B cell (primary cell): ENCODE results near the gene PCDH10. TPM values are rescaled to one million over a fixed set of nuclear protein-coding genes. Genes with fewer than 3 reads are reported as not detected.

ENCODE experiments used
- ATAC-seq: fragments of 200-7000 bp; cut with Tn5 transposase; one replicate; pipeline ENCODE4 v1.10.0; 2021; ENCODE audit warnings: low read depth, mild to moderate bottlenecking, moderate number of reproducible peaks, moderate library complexity
- CTCF ChIA-PET: fragments of 350-600 bp; sonication (Branson Sonifier 250); formaldehyde crosslinking; loops from one replicate; lab custom pipeline; 2021; ENCODE audit warnings: antibody characterized with exemption, inconsistent platforms; lab: Charles Lee
- POLR2A ChIA-PET: fragments of 350-600 bp; sonication (Branson Sonifier 250); formaldehyde crosslinking; loops from one replicate; lab custom pipeline; 2021; ENCODE audit warnings: antibody characterized with exemption; lab: Charles Lee
- DNase-seq: peaks from one replicate; pipeline ENCODE4 v3.0.0; 2013
- H2AFZ ChIP-seq: 2 replicates; pipeline ENCODE4 v1.6.1; 2012; ENCODE audit warnings: mild to moderate bottlenecking, low read depth, low read length; ENCODE audit not compliant: insufficient read depth, poor library complexity, severe bottlenecking
- H3K27ac ChIP-seq, 2 donors: 1 replicate in 1 of 2; 2 replicates in 1 of 2; pipeline ENCODE4 v1.5.1; 2012 to 2013; ENCODE audit warnings: low read length in 2 of 2, mild to moderate bottlenecking in 2 of 2, moderate library complexity in 1 of 2
- H3K27me3 ChIP-seq, 4 experiments: fragments of 200-600 bp in 1 of 4; sonication (generic) in 1 of 4; replicated peaks in 1 of 4; 1 replicate in 2 of 4; 2 replicates in 2 of 4; pipeline versions ENCODE4 v1.6.1 to v1.7.0; 2013 to 2016; ENCODE audit warnings: low read length in 3 of 4, mild to moderate bottlenecking in 2 of 4, mixed read lengths in 1 of 4, moderate library complexity in 1 of 4; ENCODE audit not compliant: insufficient read depth in 4 of 4, control insufficient read depth in 3 of 4; ENCODE audit errors: control extremely low read depth in 1 of 4
- H3K36me3 ChIP-seq, 2 experiments: replicated peaks in 1 of 2; 1 replicate in 1 of 2; 2 replicates in 1 of 2; pipeline versions ENCODE4 v1.6.1 to v1.7.1; 2013; ENCODE audit warnings: low read length in 1 of 2; ENCODE audit not compliant: insufficient read depth in 2 of 2, control insufficient read depth in 1 of 2; ENCODE audit errors: control extremely low read depth in 1 of 2, extremely low read depth in 1 of 2
- H3K4me1 ChIP-seq, 2 donors: fragments of 200-600 bp in 1 of 2; sonication (generic) in 1 of 2; 1 replicate in 1 of 2; 2 replicates in 1 of 2; pipeline versions ENCODE4 v1.5.1 to v1.6.1; 2013 to 2017; ENCODE audit warnings: low read length in 2 of 2; ENCODE audit not compliant: control insufficient read depth in 2 of 2, insufficient read depth in 2 of 2
- H3K4me2 ChIP-seq: replicated peaks from 2 replicates; pipeline ENCODE3; 2012; ENCODE audit warnings: mild to moderate bottlenecking, low read depth, low read length; ENCODE audit not compliant: poor library complexity, severe bottlenecking
- H3K4me3 ChIP-seq, 5 experiments: fragments of 200-600 bp in 1 of 5; sonication (generic) in 1 of 5; 1 replicate in 3 of 5; 2 replicates in 2 of 5; pipeline versions ENCODE4 v1.5.1 to v1.7.0; 2011 to 2016; ENCODE audit warnings: low read length in 4 of 5, mild to moderate bottlenecking in 4 of 5, low read depth in 2 of 5, control low read depth in 1 of 5, moderate library complexity in 1 of 5; ENCODE audit not compliant: insufficient read depth in 1 of 5; ENCODE audit errors: control extremely low read depth in 1 of 5, extremely low read depth in 1 of 5
- H3K79me2 ChIP-seq: fragments of 200-600 bp; sonication (generic); one replicate; pipeline ENCODE4 v1.6.0; 2016; ENCODE audit warnings: low read length; ENCODE audit not compliant: control insufficient read depth, insufficient read depth
- H3K9ac ChIP-seq: fragments of 200-600 bp; sonication (generic); 2 replicates; pipeline ENCODE4 v1.6.1; 2017; ENCODE audit warnings: mild to moderate bottlenecking, low read length, moderate library complexity
- H3K9me3 ChIP-seq, 3 donors: one replicate each; pipeline versions ENCODE4 v1.6.1 to v1.7.1; 2013; ENCODE audit warnings: low read length in 2 of 3; ENCODE audit not compliant: control insufficient read depth in 2 of 3, insufficient read depth in 1 of 3; ENCODE audit errors: control extremely low read depth in 1 of 3
- H4K20me1 ChIP-seq: 2 replicates; pipeline ENCODE4 v1.6.0; 2012; ENCODE audit warnings: mild to moderate bottlenecking, low read length; ENCODE audit not compliant: insufficient read depth, control insufficient read depth, poor library complexity, severe bottlenecking
- H3K27ac Mint-ChIP-seq: one replicate; pipeline ENCODE4 v1.8.0; 2021; ENCODE audit warnings: mixed read lengths
- H3K27me3 Mint-ChIP-seq: one replicate; pipeline ENCODE4 v1.8.0; 2021; ENCODE audit warnings: mixed read lengths
- H3K4me1 Mint-ChIP-seq: one replicate; pipeline ENCODE4 v1.8.0; 2021; ENCODE audit warnings: mixed read lengths
- H3K4me3 Mint-ChIP-seq: one replicate; pipeline ENCODE4 v1.8.0; 2021; ENCODE audit warnings: mixed read lengths
- H3K9me3 Mint-ChIP-seq: one replicate; pipeline ENCODE4 v1.8.0; 2022; ENCODE audit warnings: mixed read lengths; ENCODE audit not compliant: insufficient read depth
- CTCF ChIP-seq: fragments of 200-600 bp; IDR thresholded peaks from one replicate; pipeline ENCODE4 v1.8.0; 2022; ENCODE audit warnings: antibody characterized with exemption, mild to moderate bottlenecking
- EZH2 ChIP-seq: IDR thresholded peaks from 2 replicates; pipeline ENCODE4 v1.6.1; 2012; ENCODE audit warnings: borderline replicate concordance, low read depth, mild to moderate bottlenecking, moderate library complexity, low read length; ENCODE audit not compliant: insufficient read depth, poor library complexity, severe bottlenecking
- WGBS: methylation state at CpG from one replicate; pipeline ENCODE4 v1.1.5; 2013; ENCODE audit warnings: missing lambda C conversion rate; ENCODE audit not compliant: insufficient coverage; 5-methylcytosine and 5-hydroxymethylcytosine counted together
- intact Hi-C: fragments of 100-400 bp; cut with micrococcal nuclease; formaldehyde crosslinking; loops from one replicate; pipeline ENCODE4 v1.10.0; 2022
- polyA plus RNA-seq: library from polyadenylated mRNA; depleted of rRNA; stranded (reverse); fragments of >200 nt; gene quantifications from 2 replicates; pipeline ENCODE4 v1.2.3, GENCODE V29; 2012
- total RNA-seq, 2 donors: library from RNA; stranded (reverse); fragments of 120-200 nt in 1 of 2; gene quantifications; 1 replicate in 1 of 2; 2 replicates in 1 of 2; pipeline versions ENCODE4 v1.2.3 to v1.2.4, GENCODE V29; 2013 to 2022

The PCDH10 gene
- total and polyA plus RNA-seq, 2 donors (not counting 1 experiment from before 2014, with no cell fraction given), result not detected

- Histone ChIP-seq H3K36me3 (no peaks in the 10 kb centered on the region), H3K4me1 (no peaks in the 10 kb centered on the region), H3K4me3 (no peak overlapping the region), H3K79me2 (no peaks in the 10 kb centered on the region), H4K20me1 (no peaks in the 10 kb centered on the region), H3K27ac (no peak overlapping the region), H3K4me2 (no peak overlapping the region), H3K9me3 (no peaks in the 10 kb centered on the region), H3K9ac (no peak overlapping the region), H2AFZ (no peak overlapping the region), H3K27me3 (no peaks in the 10 kb centered on the region)
- no peaks in the 10 kb centered on the region for H3K27me3 Mint-ChIP-seq
- intact Hi-C loops, result no loop called here
- H3K9me3 Mint-ChIP-seq, result peaks cover 4% of the 10 kb centered on the region
- ATAC-seq, result no peak
- CTCF ChIA-PET, result no interaction called here
- no peak for TF ChIP-seq EZH2
- TF ChIP-seq CTCF, result no peak
- no peaks in the 10 kb centered on the region for H3K4me1 Mint-ChIP-seq
- no CpG with 5 or more reads among the region's 4 CpGs for WGBS
- DNase-seq, result no peak
- no peak overlapping the region for H3K4me3 Mint-ChIP-seq
- POLR2A ChIA-PET, result no interaction called here
- H3K27ac Mint-ChIP-seq, result no peak overlapping the region
These were observed 46.3 kb upstream of the PCDH10 start for GRCh38 chr4:133102612-133103409.

- Mint-ChIP-seq H3K9me3 (no peaks in the 10 kb centered on the region), H3K4me3 (no peak overlapping the region), H3K4me1 (no peaks in the 10 kb centered on the region), H3K27ac (no peak overlapping the region), H3K27me3 (no peaks in the 10 kb centered on the region)
- H3K79me2 ChIP-seq, result no peaks in the 10 kb centered on the region
- no peak overlapping the region for H3K4me2 ChIP-seq
- TF ChIP-seq EZH2, result no peak
- no peak for TF ChIP-seq CTCF
- POLR2A ChIA-PET, result no interaction called here
- CTCF ChIA-PET, result no interaction called here
- ATAC-seq (no peak), DNase-seq (no peak)
- H3K27me3 ChIP-seq, result no peaks in the 10 kb centered on the region
- no peaks in the 10 kb centered on the region for H3K36me3 ChIP-seq
- no peak overlapping the region for H3K9ac ChIP-seq
- H3K4me3 ChIP-seq, result no peak overlapping the region
- H2AFZ ChIP-seq, result no peak overlapping the region
- H4K20me1 ChIP-seq, result no peaks in the 10 kb centered on the region
- H3K9me3 ChIP-seq, result no peaks in the 10 kb centered on the region
- intact Hi-C loops, result no loop called here
- H3K4me1 ChIP-seq, result no peaks in the 10 kb centered on the region
- H3K27ac ChIP-seq, result no peak overlapping the region
These were observed 36.5 kb upstream of the PCDH10 start for GRCh38 chr4:133112641-133113040.
